ENCODE measurements around the gene FAM216B. TPM values are rescaled to one million over a fixed set of nuclear protein-coding genes. Genes with fewer than 3 reads are reported as not detected.

Gene FAM216B
- total RNA-seq, 1 donor from 2014 or later = not detected

DNA sequence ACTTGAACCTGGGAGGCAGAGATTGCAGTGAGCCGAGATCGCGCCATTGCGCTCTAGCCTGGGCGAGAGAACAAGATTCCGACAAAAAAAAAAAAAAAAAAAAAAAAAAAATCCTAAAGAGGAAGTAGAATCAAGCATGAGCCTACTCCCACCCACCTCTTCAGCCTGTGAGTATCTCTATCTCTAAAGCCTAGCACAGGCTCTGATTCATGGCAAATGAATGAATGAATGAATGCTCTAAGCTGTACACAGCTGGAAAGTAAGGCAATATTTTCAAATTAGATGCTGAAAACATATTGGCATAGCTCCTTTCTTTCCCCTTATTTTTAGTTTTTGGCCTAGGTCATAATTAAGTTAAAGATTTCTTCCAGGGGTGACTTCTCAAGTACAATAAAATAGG lies 35.7 kb upstream of the FAM216B start:
- Histone ChIP-seq H3K27me3 (ENCODE audit: control insufficient read depth, insufficient read depth, low read length) (no peaks in the 10 kb centered on the region), H3K4me3 (ENCODE audit: low read depth, low read length) (no peak overlapping the region), H3K36me3 (ENCODE audit: control insufficient read depth, insufficient read depth, low read length) (no peaks in the 10 kb centered on the region)
- no peak for DNase-seq (ENCODE audit: low read depth)
- TF ChIP-seq, protein P1, sequence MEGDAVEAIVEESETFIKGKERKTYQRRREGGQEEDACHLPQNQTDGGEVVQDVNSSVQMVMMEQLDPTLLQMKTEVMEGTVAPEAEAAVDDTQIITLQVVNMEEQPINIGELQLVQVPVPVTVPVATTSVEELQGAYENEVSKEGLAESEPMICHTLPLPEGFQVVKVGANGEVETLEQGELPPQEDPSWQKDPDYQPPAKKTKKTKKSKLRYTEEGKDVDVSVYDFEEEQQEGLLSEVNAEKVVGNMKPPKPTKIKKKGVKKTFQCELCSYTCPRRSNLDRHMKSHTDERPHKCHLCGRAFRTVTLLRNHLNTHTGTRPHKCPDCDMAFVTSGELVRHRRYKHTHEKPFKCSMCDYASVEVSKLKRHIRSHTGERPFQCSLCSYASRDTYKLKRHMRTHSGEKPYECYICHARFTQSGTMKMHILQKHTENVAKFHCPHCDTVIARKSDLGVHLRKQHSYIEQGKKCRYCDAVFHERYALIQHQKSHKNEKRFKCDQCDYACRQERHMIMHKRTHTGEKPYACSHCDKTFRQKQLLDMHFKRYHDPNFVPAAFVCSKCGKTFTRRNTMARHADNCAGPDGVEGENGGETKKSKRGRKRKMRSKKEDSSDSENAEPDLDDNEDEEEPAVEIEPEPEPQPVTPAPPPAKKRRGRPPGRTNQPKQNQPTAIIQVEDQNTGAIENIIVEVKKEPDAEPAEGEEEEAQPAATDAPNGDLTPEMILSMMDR (IDR thresholded peaks at IDR 0.05; ENCODE audit: insufficient read depth, low read length, poor library complexity, severe bottlenecking) = no peak

DNA sequence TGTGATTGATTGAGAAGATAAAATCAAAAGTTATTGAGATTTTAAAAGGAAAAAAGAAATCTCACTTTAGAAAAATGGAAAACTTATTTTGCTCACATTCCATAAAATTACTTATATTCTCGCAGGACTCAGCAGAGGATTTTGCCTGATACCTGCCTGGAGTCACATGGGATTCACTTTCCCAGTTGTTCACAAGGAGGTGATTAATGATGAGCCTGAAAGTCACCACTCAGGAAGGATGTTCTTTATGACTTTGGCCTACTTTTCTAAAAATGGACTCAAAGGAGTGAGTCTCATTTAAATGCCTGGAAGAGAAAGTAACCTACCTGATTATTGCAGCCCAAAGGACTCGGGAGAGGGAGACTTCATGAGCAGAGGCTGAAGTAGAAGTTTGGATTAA lies 34.5 kb upstream of the FAM216B start:
- no peak for DNase-seq (ENCODE audit: low read depth)

DNA sequence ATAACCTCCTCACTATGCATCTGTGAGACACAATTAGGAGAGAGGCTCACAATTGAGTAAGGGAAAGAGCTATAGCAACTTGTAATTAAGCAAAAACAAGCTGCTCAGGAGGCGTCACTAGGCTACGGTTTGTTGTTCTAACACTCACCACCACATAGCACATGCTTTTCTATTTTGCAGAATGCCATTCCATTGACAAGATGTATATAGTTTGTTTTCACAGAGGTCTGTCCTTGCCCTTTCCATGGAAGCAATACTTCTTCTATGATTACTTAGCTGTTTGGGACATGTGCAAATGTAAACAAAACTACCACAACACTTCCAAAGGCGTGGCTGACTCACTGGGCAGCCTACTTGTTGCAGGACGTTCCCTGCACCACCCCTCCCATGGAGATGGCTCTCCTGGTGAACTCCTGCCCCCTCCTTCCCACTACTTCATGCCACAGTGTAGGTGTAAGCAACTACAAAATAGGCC lies 33.9 kb upstream of the FAM216B start:
- no peak overlapping the region for H3K4me3 ChIP-seq (ENCODE audit: low read depth, low read length)
- no peaks in the 10 kb centered on the region for H3K36me3 ChIP-seq (ENCODE audit: control insufficient read depth, insufficient read depth, low read length)
- DNase-seq (ENCODE audit: low read depth) = peak; percentile 44
- TF ChIP-seq, protein P1 (IDR thresholded peaks at IDR 0.05; ENCODE audit: insufficient read depth, low read length, poor library complexity, severe bottlenecking) = no peak
- H3K27me3 ChIP-seq (ENCODE audit: control insufficient read depth, insufficient read depth, low read length) = no peaks in the 10 kb centered on the region

More for the DNA sequence above, 34.5 kb upstream of the FAM216B start:
- no peaks in the 10 kb centered on the region for H3K36me3 ChIP-seq (ENCODE audit: control insufficient read depth, insufficient read depth, low read length)
- no peak overlapping the region for H3K4me3 ChIP-seq (ENCODE audit: low read depth, low read length)
- TF ChIP-seq, protein P1 (IDR thresholded peaks at IDR 0.05; ENCODE audit: insufficient read depth, low read length, poor library complexity, severe bottlenecking) = no peak
- H3K27me3 ChIP-seq (ENCODE audit: control insufficient read depth, insufficient read depth, low read length) = no peaks in the 10 kb centered on the region

DNA sequence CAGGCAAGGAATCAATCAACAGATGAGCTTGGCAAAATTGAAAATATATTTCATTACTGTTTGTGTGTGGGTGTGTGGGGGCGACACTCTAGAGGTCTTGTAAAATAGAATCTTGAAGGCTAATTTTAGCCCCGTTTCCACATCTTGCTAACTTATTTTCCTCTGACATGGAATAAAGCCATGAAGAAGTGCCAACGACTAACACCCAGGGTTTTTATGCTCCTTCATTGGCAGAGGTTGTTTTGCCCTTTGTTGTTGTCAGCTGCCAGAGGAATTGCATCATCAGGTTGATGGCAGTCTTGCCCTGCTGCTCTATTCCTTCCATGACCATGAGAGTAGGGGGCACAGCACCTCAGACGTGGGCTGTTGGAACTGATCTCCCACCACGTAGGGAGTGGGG lies 30.6 kb upstream of the FAM216B start:
- TF ChIP-seq, protein P1 (IDR thresholded peaks at IDR 0.05; ENCODE audit: insufficient read depth, low read length, poor library complexity, severe bottlenecking) = no peak
- DNase-seq (ENCODE audit: low read depth) = no peak
- H3K4me3 ChIP-seq (ENCODE audit: low read depth, low read length) = no peak overlapping the region
- no peaks in the 10 kb centered on the region for H3K27me3 ChIP-seq (ENCODE audit: control insufficient read depth, insufficient read depth, low read length)
- no peaks in the 10 kb centered on the region for H3K36me3 ChIP-seq (ENCODE audit: control insufficient read depth, insufficient read depth, low read length)

DNA sequence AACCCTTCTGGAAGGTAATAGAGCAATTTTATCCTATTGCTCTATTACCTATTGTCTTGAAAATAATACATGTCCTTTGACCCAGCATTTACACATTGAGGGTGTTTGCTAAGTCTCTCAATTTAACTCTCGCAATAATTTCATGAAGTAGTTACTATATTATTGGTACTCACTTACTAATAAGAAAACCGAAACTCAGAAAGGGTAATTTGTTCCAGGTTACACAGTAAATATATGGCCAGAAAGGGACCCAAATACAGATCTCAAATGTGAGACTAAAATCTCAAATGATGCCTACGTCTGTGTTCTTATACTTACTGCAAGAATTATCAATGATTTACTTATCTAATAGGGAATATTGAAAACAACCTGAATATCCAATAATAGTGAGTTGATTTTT lies 29.7 kb upstream of the FAM216B start:
- Histone ChIP-seq H3K36me3 (ENCODE audit: control insufficient read depth, insufficient read depth, low read length) (no peaks in the 10 kb centered on the region), H3K4me3 (ENCODE audit: low read depth, low read length) (no peak overlapping the region), H3K27me3 (ENCODE audit: control insufficient read depth, insufficient read depth, low read length) (no peaks in the 10 kb centered on the region)
- no peak for DNase-seq (ENCODE audit: low read depth)
- TF ChIP-seq, protein P1 (IDR thresholded peaks at IDR 0.05; ENCODE audit: insufficient read depth, low read length, poor library complexity, severe bottlenecking) = no peak

DNA sequence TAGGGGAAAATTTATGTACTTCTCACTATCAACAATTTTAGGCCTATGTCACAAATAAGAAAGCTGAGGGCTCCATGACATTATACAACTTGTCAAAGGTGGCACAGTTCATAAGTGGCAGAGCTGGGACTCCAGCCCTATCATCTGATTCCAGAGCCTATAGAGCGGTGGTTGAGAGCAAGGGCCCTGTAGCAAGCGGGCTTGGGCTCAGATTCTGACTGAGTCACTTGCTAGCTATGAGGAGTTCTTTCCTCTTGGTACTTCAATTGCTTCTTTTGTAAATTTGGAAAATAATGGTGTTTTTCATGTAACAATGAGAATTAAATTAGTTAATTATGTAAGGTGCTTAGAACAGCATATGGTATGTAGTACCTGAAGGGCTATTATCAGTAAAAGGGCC lies 28.7 kb upstream of the FAM216B start:
- Histone ChIP-seq H3K36me3 (ENCODE audit: control insufficient read depth, insufficient read depth, low read length) (no peaks in the 10 kb centered on the region), H3K4me3 (ENCODE audit: low read depth, low read length) (no peak overlapping the region), H3K27me3 (ENCODE audit: control insufficient read depth, insufficient read depth, low read length) (no peaks in the 10 kb centered on the region)
- TF ChIP-seq, protein P1 (IDR thresholded peaks at IDR 0.05; ENCODE audit: insufficient read depth, low read length, poor library complexity, severe bottlenecking) = no peak
- DNase-seq (ENCODE audit: low read depth) = no peak

All from kidney epithelial cell (primary cell).